VCaP (cell line): ENCODE measurements around the gene GPD2.
A peak's percentile ranks its signal among the peaks of the same experiment; 100 is the strongest.

ENCODE experiments used
- H3K27ac ChIP-seq: fragments of 450-650 bp; 2 replicates; pipeline ENCODE4 v1.5.1; 2017
- TF ChIP-seq, protein P1 (sequence below): fragments of 450-650 bp; conservative IDR thresholded peaks from 2 replicates; pipeline ENCODE4 v1.5.1; 2017; ENCODE audit warnings: mild to moderate bottlenecking, moderate library complexity

Gene GPD2

DNA sequence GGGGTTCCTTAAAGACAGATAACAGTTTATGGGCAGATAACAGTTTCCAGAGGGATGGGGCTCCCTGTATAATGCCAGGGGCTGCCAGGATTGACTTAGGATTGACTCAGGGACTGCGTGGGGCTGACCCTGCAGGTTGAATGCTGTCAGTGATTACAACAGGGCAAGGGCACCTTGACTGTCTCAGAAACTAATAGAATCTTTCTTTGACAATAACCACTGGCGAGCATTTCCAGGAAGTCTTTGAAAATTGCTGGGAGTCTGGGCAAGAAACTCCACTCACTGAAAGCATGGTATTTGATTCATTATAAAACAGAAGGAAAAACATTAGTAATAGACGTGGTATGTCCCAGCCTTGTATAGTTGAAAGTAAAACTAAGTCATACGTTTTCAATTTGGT is 101.0 kb downstream of the GPD2 start:
- H3K27ac ChIP-seq: no peak overlapping the region
- TF ChIP-seq, protein P1, sequence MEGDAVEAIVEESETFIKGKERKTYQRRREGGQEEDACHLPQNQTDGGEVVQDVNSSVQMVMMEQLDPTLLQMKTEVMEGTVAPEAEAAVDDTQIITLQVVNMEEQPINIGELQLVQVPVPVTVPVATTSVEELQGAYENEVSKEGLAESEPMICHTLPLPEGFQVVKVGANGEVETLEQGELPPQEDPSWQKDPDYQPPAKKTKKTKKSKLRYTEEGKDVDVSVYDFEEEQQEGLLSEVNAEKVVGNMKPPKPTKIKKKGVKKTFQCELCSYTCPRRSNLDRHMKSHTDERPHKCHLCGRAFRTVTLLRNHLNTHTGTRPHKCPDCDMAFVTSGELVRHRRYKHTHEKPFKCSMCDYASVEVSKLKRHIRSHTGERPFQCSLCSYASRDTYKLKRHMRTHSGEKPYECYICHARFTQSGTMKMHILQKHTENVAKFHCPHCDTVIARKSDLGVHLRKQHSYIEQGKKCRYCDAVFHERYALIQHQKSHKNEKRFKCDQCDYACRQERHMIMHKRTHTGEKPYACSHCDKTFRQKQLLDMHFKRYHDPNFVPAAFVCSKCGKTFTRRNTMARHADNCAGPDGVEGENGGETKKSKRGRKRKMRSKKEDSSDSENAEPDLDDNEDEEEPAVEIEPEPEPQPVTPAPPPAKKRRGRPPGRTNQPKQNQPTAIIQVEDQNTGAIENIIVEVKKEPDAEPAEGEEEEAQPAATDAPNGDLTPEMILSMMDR: no peak

DNA sequence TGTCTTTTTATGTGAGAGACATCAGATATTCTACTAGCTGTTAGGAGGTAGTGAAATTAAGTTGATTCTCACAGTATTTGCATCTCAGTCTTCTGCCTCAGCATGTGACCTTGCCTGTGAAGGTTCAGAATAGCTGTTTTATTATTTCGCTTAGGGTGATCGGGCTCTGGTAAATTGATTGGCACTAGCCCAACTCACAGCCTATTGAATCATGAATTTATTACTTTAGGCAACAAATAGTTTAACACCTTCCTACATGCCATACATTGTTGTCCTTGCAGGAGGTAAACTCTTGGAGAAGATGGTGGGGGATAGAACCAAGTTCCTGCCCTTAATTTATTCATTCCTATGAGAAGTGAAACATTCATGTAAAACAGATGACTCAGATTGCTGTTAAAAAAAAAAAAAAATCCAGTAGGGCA is 101.9 kb downstream of the GPD2 start:
- peak overlapping the region; percentile 62; the same call in 1 of the 2 replicates for H3K27ac ChIP-seq
- TF ChIP-seq, protein P1: no peak

DNA sequence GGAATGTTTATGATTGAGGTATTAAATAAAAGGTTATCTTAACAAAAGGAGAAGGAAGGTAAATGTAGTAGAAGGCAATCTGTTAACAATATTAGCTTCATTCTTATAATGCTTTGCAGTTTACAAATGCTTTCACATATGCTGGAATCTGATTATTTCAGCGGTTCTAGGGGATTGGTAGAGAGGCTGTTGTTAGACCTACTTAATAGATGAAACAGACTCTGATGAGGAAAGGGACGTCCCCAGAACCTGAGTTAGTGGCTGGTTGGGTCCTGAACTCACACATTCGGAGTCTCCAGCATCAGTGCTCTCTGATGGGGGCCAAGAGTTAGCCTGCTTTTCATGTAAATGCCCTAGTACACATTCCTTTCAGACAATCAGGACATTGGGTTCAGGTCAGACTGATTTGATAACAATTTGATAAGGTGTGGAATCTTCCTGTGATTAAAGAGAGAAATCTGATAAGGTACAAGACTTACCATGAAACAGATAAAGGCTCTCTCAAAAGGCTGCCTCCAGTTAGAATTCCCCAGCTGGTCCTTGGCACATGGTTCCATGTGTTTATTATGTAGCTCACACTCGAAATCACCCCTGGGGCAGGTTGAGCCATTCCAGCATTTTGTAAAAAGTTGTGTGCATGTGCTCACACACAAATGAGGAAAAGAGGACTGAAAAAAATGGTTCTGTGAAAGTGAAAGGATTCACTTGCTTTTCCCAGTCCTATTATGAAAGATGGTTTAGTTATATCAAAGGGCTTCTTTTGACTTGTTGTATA is 103.1 kb downstream of the GPD2 start:
- peak overlapping the region; percentile 62 for H3K27ac ChIP-seq

DNA sequence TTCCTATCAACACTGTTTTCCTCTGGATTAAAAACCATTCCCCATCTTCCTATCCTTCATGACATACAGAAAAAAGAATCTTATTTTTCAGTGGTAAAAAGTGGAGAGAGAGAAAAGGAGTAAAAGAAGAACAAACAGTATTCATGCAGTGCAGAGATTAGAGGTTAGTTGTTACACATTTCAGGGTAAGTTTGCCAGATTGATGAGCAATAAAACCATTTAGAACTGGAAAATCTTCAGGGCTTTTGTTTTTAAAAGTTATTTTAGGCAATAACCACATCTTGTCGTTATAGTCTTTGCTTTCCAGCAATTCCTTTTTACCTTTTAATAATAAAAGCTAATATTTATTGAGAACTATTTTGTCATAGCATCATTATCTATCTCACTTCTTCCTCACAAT is 104.5 kb downstream of the GPD2 start:
- peak overlapping the region; percentile 62; the same call in 1 of the 2 replicates for H3K27ac ChIP-seq
- TF ChIP-seq, protein P1: no peak

More for the DNA sequence above, 103.1 kb downstream of the GPD2 start:
- TF ChIP-seq, protein P1: no peak

DNA sequence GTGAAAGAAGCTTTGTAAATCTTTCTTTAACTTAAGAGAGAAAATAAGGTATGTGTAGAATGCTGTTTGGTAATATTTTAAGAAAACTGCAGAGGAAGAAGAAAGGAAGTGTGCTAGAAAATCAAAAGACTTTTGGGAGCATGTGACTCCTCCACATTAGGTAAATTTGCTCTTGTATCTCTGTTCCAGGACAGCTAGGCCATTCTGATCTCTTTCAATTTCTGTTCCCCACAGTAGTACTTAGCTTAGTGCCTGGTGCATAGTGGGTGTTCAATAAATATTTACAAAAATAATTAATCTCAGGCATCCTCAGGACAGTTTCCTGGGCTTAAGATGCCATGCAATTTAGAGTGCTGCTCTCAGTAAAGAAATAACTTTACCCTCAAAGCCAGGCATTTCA is 105.0 kb downstream of the GPD2 start:
- TF ChIP-seq, protein P1: no peak
- H3K27ac ChIP-seq: 0 out of 2 replicates have a peak overlapping the region, but pooled peaks have one; percentile 1

DNA sequence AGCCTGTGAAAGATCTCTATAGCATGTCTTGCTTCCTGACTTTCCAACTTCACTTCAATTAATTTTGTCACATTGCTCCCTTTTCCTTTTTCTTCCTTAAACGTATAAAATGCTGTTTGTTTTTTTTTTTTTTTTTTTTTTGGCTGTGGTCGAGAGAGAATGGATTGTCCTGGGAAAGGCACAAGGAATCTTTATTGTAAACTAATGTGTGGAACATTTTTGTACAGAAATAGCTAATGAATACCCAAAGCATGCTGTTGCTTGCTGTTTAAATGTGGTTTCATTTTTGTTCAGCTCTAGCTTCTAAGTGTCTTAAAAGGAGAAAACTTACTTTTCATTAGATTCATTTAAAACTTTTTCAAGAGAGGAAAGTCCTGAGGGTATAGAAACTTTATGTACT is 105.5 kb downstream of the GPD2 start:
- peak overlapping the region; percentile 1; the same call in 1 of the 2 replicates for H3K27ac ChIP-seq
- TF ChIP-seq, protein P1: no peak

DNA sequence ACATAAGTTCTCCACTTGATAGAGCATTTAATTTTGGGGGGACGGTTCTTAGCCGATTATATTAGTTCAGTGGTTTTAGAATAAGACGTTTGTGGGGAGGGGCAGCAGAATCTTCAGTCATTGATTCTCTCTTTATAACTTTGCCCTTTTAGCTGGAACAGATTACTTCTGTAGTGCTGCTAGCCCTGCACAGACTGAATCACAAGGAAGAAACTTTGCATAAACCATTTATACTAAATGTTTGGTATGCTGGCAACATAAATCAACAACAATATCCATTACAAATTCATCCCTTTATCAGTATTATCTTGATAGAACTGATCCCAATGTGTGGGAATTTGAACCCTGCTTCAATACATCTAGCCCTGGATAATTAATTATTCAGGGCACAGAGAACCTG is 112.2 kb downstream of the GPD2 start:
- no peak overlapping the region for H3K27ac ChIP-seq
- TF ChIP-seq, protein P1: no peak
